HG03432 (cell line): ENCODE results near the gene PLEKHN1.
"Not testable (repeated sequence)": the region's sequence is repeated elsewhere in the genome, so short reads cannot be mapped to it uniquely, and the experiment has no call there.

Source experiments
- ATAC-seq: cut with Tn5 transposase; IDR thresholded peaks from one replicate; pipeline ENCODE4 v1.9.1; 2021; ENCODE audit warnings: mild to moderate bottlenecking, moderate library complexity; ENCODE audit not compliant: unreplicated experiment

The PLEKHN1 gene

GRCh38 chr1:991275-991674 is 25.0 kb downstream of the PLEKHN1 start:
- ATAC-seq: not testable (repeated sequence)

GRCh38 chr1:991895-992294 is 25.6 kb downstream of the PLEKHN1 start:
- no peak for ATAC-seq

- no peak for ATAC-seq
Observed at GRCh38 chr1:992362-992761, 26.1 kb downstream of the PLEKHN1 start.

- ATAC-seq: no peak
Observed at GRCh38 chr1:993379-993995, 27.2 kb downstream of the PLEKHN1 start.

GRCh38 chr1:994546-994945 is 28.3 kb downstream of the PLEKHN1 start:
- ATAC-seq: not testable (repeated sequence)

- ATAC-seq: no peak
Observed at GRCh38 chr1:995665-996633, 29.7 kb downstream of the PLEKHN1 start.

GRCh38 chr1:996851-997712 is 30.8 kb downstream of the PLEKHN1 start:
- no peak for ATAC-seq

- ATAC-seq: no peak
Observed at GRCh38 chr1:997713-997992, 31.4 kb downstream of the PLEKHN1 start.

- ATAC-seq: no peak
Observed at GRCh38 chr1:997993-998744, 31.9 kb downstream of the PLEKHN1 start.

GRCh38 chr1:998745-998994 is 32.4 kb downstream of the PLEKHN1 start:
- ATAC-seq: no peak

GRCh38 chr1:998995-999724 is 32.9 kb downstream of the PLEKHN1 start:
- no peak for ATAC-seq

- peak; percentile 46 for ATAC-seq
Observed at GRCh38 chr1:999725-1000356, 33.6 kb downstream of the PLEKHN1 start, which contains the start of gene HES4. TSS of gene HES4 (minus strand) at chr1:1000097. CDS start at chr1:999973, 124 bp downstream.

GRCh38 chr1:1000357-1001056 is 34.2 kb downstream of the PLEKHN1 start:
- peak; percentile 17 for ATAC-seq

GRCh38 chr1:1001057-1001783 is 34.9 kb downstream of the PLEKHN1 start:
- no peak for ATAC-seq

GRCh38 chr1:1003618-1004419 is 37.5 kb downstream of the PLEKHN1 start:
- no peak for ATAC-seq

- no peak for ATAC-seq
Observed at GRCh38 chr1:1004420-1004779, 38.1 kb downstream of the PLEKHN1 start.

GRCh38 chr1:1004780-1005697 is 38.8 kb downstream of the PLEKHN1 start:
- ATAC-seq: no peak
